ENCODE measurements around the gene GSE1.

Gene GSE1

GRCh38 chr16:85616607-85617321 lies 3.6 kb downstream of the GSE1 start:
- DNase-seq (ENCODE audit: insufficient read length, low spot score) (peak; percentile 86), FAIRE-seq (peak; percentile 92)

- DNase-seq (ENCODE audit: insufficient read length, low spot score) (no peak), FAIRE-seq (no peak)
These were observed 4.8 kb downstream of the GSE1 start for GRCh38 chr16:85617948-85618347.

DNA sequence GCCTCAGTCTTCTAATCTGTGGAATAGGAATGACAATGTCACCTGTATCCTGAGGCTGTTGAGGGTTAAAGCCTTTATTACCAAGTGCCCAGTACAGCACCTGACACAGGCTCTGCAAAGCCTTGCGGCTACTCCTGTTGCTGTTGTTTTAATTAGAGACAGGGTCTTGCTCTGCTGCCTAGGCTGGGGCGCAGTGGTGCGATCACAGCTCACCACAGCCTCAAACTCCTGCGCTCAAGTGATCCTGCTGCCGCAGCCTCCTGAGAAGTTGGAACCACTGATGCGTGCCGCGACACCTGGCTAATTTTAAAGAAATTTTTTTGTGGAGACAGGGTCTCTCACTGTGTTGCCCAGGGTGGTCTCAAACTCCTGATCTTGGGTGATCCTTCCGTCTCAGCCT lies 5.4 kb downstream of the GSE1 start:
- no peak for FAIRE-seq
- DNase-seq (ENCODE audit: insufficient read length, low spot score): no peak

DNA sequence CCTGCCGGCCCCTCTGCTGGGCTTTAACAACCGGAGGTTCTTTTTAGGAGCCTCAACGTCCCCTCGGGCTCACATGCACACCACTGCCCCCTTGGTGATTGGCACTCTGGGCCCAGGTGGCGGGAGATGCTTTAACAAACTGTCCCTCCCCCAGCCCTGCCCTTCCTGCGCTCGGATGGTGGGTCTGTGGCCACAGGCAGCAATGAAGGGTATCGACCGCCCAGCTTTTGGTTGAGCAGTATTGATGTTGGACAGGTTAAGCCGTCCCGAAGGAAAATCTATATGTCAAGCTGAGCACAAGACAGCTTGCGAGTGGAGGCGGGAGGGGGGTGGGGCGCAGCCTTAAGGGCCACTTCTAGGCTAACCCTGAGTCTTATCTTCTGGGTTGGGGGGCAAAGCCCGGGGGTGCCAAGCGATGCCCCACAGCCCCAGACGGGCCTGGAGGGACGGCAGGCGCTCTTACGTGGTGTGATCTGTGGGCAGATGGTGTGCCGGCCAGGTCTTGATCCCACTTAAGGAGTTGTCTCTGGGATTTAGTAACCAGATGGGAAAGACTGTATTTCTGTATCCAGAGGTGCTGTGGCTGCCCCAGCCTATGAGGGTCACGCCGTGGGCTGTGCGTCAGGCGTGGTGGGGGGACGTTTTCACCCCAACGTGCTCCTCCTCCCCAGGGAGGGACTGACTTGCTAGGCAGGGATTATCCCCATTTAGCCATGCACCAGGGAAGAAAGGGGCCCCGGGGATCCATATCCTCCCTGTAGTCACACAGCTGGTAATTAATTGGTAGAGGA lies 6.2 kb downstream of the GSE1 start:
- no peak for DNase-seq (ENCODE audit: insufficient read length, low spot score)
- no peak for FAIRE-seq

DNA sequence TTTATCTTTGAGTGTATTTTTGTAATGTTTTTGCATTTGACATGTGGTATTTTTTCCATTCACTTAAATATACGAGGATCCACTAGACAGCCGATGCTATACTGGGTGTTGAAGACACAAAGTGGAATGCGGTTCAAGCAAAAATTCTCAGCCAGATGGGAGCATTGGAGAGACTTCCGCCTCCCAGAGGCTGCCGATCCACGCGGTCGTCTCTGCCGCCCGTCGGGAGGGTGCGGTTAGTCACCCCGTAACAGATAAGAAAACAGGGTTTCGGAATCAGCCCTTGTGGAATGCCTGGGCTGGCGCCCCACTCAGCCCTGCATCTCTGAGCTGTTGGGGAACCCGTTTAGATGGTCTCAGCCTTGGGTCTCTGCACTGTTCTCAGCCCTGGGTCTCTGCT lies 7.3 kb downstream of the GSE1 start:
- no peak for FAIRE-seq

DNA sequence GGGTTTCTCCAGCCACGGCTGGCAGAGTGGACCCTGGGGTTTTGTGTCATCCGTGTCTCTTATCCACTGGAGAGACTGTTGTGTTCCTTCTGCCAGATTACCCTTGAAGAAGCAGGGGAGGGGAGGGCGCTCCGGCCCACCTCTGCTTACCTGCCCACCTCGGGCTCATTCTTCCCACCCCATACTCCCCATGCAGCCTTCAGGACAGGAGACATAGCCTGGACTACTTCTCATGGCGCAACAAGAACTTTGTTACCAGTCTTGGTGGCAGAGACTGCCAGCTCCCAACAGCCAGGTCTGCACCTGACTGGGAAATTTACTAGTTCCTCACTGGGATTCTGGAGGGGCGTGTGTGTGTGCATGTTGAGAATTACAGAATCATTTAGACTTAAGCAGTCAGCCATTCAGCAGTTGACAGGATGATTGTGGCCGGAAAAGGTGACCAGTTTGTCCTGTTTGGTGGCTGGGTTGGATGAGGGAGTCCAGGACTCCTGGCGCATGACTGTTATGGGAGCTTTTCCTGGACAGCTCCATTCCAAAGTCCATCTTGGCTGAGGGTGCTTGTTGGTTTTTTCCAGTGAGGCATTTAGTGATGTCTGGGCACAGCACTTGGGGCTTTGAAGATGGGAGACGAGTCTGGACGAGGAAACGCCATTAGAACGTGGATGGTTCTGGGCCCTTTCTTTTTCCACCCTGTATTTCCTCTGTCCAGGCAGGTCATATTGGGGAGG lies 8.7 kb downstream of the GSE1 start:
- DNase-seq (ENCODE audit: insufficient read length, low spot score): no peak
- FAIRE-seq: no peak

More for the DNA sequence above, 7.3 kb downstream of the GSE1 start:
- no peak for DNase-seq (ENCODE audit: insufficient read length, low spot score)

- no peak for DNase-seq (ENCODE audit: insufficient read length, low spot score)
- no peak for FAIRE-seq
These were observed 9.6 kb downstream of the GSE1 start for GRCh38 chr16:85622683-85623082.

GRCh38 chr16:85623250-85623649 lies 10.1 kb downstream of the GSE1 start:
- FAIRE-seq (no peak), DNase-seq (ENCODE audit: insufficient read length, low spot score) (no peak)

- no peak for FAIRE-seq
These were observed 11.0 kb downstream of the GSE1 start for GRCh38 chr16:85623997-85624601.

DNA sequence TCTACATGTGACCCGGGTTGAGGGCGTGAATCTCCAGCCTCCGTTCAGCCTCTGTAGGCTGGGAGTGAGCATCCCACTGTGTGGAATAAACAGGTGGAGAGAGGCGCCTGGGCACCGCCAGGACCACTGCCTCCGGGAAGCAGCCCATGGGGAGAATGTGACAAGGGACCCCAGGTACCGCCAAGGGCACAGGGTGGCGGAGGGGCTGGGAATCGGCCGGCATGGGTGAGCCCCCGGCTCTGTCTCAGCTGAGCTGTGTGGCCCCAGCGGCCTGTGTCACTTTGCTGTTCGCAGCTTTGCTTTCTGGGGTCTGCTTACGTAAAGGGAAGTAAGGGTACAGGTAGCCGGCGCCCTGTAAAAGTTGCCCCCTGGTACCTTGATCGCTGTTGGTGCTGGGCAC lies 11.5 kb downstream of the GSE1 start:
- DNase-seq (ENCODE audit: insufficient read length, low spot score) (no peak), FAIRE-seq (no peak)

More at GRCh38 chr16:85623997-85624601, 11.0 kb downstream of the GSE1 start:
- no peak for DNase-seq (ENCODE audit: insufficient read length, low spot score)

- FAIRE-seq: no peak
- DNase-seq (ENCODE audit: insufficient read length, low spot score): no peak
These were observed 11.9 kb downstream of the GSE1 start for GRCh38 chr16:85625053-85625452.

DNA sequence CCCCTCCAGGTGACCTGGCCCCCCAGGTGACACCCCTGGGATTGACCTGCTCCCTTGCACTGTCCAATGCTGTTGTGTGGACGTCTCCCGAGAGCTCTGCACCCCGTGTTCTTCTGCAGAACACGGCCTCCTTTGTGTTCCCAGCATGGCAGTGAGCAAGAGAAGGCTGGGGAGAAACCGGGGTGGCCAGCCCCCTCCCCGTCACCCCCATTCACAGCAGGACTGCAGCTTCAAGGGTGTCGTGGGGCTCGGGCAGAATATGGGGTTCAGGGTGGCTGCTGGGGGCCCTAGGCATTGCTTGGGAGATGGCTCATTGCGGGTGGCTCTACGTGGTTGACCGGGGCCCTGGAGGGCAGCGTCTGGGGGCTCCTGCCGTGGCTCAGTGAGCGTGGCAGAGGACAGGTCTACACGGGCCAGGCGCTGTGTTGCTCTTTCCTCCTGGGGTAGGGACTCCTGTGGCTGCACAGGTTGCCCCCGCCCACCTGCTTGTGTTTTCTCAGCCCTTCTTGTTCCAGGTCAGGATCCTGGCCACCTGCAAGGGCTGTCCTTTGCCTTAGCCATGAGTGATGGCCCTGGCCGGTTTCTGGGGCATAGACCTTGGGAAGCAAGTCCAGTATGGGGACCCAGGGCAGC lies 12.5 kb downstream of the GSE1 start:
- no peak for FAIRE-seq
- no peak for DNase-seq (ENCODE audit: insufficient read length, low spot score)

GRCh38 chr16:85626191-85626981 lies 13.3 kb downstream of the GSE1 start:
- FAIRE-seq: no peak
- no peak for DNase-seq (ENCODE audit: insufficient read length, low spot score)

DNA sequence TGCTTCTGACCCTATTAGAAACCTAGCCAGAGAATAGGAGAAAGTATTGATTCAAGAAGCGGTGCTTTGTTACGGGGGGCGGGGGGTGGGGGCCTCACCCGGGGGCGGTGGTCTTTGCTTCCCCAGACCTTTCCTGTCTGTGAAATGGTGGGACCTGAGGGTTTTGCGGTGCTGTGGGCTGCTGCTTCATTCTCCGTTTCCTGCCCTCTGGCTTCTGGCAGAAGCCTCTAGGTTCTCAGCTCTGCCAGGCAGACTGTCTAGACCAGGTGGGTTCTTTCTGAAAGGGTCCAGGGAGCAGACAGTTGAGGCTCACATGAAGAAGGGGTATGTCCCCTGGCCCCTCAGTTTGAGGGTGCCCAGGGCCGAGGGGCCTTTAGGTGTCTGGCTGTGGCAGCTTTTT lies 14.0 kb downstream of the GSE1 start:
- no peak for FAIRE-seq
- DNase-seq (ENCODE audit: insufficient read length, low spot score): no peak

DNA sequence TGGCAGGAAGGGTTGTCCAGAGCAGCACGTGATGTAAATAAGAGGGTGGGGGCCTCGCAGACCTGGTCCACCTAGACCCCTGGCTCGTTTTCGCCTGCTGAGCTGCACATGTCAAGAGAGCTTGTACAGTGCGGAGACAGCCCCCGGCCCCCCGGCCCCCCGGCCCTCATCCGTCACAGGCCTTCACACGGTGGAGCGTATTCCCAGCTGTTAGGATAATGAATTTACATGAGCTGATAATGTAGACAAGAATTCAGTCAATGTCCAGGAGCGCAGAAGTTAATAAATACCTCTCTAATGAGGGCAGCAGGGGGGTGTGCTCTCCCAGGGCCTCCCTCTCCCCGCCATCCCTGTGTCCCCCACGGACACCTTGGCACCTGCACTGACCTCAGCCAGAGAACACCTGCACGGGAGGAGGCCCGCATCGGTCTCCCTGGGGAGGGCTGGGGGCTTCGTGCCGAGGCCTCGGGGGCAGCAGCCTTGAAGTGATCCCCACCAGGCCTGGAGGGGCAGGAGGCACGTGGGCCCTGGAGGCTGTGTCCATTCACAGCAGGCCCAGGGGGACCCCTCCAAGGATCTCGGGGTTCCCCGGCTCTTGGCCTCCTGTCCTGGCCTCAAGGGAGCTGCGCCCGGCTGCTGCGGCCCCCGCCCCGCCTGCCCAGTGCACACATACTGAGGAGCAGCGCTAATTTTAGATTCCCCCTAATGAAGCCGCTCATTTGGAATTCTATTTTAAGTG lies 14.6 kb downstream of the GSE1 start:
- no peak for DNase-seq (ENCODE audit: insufficient read length, low spot score)
- no peak for FAIRE-seq

- FAIRE-seq (no peak), DNase-seq (ENCODE audit: insufficient read length, low spot score) (no peak)
These were observed 15.1 kb downstream of the GSE1 start for GRCh38 chr16:85628265-85628556.

DNA sequence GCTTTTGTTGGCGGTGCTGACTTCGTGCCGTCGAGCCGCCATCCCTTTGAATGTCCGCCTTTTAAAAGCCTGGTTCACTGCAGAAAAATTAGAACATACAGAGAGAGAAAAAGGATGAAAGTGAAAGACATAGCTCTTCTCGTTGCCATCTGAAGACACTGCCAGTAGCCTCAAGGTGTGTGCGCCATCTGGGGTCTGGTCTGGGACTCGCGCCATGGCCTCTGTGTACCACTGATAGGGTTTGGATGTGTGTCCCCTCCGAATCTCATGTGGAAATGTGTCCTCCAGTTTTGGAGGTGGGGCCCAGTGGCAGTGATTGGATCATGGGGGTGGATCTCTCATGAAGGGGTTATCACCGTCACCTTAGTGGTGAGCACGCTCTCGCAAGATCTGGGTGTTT lies 15.5 kb downstream of the GSE1 start:
- FAIRE-seq (no peak), DNase-seq (ENCODE audit: insufficient read length, low spot score) (no peak)

GRCh38 chr16:85629326-85629725 lies 16.2 kb downstream of the GSE1 start:
- FAIRE-seq (no peak), DNase-seq (ENCODE audit: insufficient read length, low spot score) (no peak)

GRCh38 chr16:85629853-85630252 lies 16.7 kb downstream of the GSE1 start:
- no peak for FAIRE-seq
- no peak for DNase-seq (ENCODE audit: insufficient read length, low spot score)
